ENCODE data around the gene MLPH. TPM values are rescaled to one million over a fixed set of nuclear protein-coding genes. Genes with fewer than 3 reads are reported as not detected.

The MLPH gene
- total and polyA plus RNA-seq, 2 donors (not counting 1 experiment from before 2014, with no cell fraction given), result not detected

DNA sequence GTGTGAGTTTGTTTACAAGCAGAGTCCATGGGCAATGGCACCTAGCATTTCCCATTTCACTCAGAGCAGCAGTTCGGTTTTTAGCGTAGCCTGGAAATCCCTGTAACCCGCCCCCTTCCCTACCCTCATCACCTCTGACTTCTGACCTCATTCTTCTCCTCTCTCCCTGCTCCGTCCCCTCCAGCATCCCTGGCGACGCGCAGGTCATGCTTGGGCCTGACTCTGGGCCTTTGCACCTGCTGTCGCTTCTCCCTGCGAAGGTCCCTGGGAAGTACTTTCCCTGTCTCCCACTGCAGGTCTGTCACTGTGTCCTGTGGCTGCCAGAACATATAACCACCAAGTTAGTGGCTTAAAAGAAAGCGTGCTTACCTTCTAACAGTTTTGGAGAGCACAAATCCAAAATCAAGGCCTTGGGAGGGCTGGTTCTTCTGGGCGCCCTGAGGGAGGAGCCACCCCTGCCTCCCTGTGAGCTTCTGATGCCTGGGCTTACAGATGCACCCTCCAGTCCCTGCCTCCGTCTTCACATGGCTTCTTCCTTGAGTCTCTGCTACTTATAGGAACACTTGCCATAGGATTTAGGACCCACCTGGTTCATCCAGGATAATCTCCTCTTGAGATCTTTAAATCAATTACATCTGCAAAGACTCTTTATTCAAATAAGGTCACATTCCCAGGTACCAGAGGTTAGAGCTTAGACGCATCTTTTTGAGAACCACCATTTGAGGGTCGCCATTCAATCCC, 111.6 kb downstream of the MLPH start:
- ATAC-seq (ENCODE audit: low read depth) (no peak), DNase-seq (no peak)
- no peaks in the 10 kb centered on the region for H4K20me1 ChIP-seq (ENCODE audit: control insufficient read depth, insufficient read depth, low read length, poor library complexity, severe bottlenecking)
- H3K79me2 ChIP-seq (ENCODE audit: control insufficient read depth, insufficient read depth, low read length), result no peaks in the 10 kb centered on the region
- no peak for TF ChIP-seq EZH2 (IDR thresholded peaks at IDR 0.05; ENCODE audit: borderline replicate concordance, insufficient read depth, low read depth, low read length, poor library complexity, severe bottlenecking)
- TF ChIP-seq, protein P1, sequence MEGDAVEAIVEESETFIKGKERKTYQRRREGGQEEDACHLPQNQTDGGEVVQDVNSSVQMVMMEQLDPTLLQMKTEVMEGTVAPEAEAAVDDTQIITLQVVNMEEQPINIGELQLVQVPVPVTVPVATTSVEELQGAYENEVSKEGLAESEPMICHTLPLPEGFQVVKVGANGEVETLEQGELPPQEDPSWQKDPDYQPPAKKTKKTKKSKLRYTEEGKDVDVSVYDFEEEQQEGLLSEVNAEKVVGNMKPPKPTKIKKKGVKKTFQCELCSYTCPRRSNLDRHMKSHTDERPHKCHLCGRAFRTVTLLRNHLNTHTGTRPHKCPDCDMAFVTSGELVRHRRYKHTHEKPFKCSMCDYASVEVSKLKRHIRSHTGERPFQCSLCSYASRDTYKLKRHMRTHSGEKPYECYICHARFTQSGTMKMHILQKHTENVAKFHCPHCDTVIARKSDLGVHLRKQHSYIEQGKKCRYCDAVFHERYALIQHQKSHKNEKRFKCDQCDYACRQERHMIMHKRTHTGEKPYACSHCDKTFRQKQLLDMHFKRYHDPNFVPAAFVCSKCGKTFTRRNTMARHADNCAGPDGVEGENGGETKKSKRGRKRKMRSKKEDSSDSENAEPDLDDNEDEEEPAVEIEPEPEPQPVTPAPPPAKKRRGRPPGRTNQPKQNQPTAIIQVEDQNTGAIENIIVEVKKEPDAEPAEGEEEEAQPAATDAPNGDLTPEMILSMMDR (IDR thresholded peaks at IDR 0.05), result no peak
- intact Hi-C loops (cut with micrococcal nuclease), result no loop called here
- ChIA-PET POLR2A (no interaction called here), CTCF (no interaction called here)
- Mint-ChIP-seq H3K4me1 (peaks cover 18% of the 10 kb centered on the region), H3K27ac (no peak overlapping the region), H3K4me3 (no peak overlapping the region), H3K9me3 (ENCODE audit: insufficient read depth) (no peaks in the 10 kb centered on the region), H3K27me3 (no peaks in the 10 kb centered on the region)
- H3K4me1 ChIP-seq (ENCODE audit: control insufficient read depth in 2 of 2, insufficient read depth in 2 of 2, low read length in 2 of 2), result peaks cover 11 to 12% of the 10 kb centered on the region in 2 donors
- no peak overlapping the region for H3K9ac ChIP-seq (ENCODE audit: low read length)
- H3K36me3 ChIP-seq (replicated peaks in 1 of 2; ENCODE audit: control extremely low read depth in 1 of 2, control insufficient read depth in 1 of 2, extremely low read depth in 1 of 2, insufficient read depth in 2 of 2, low read length in 1 of 2), result no peaks in the 10 kb centered on the region
- H3K4me2 ChIP-seq (replicated peaks; ENCODE audit: low read depth, low read length, poor library complexity, severe bottlenecking), result no peak overlapping the region
- H3K4me3 ChIP-seq (ENCODE audit: control extremely low read depth in 1 of 5, extremely low read depth in 1 of 5, insufficient read depth in 1 of 5, low read depth in 2 of 5, low read length in 4 of 5), result no peak overlapping the region
- no peaks in the 10 kb centered on the region for H3K27me3 ChIP-seq (replicated peaks in 1 of 4; ENCODE audit: control extremely low read depth in 1 of 4, control insufficient read depth in 3 of 4, insufficient read depth in 4 of 4, low read length in 3 of 4)
- 93% methylated on average over 13 of the region's 14 CpGs for WGBS (ENCODE audit: insufficient coverage)
- no peak overlapping the region for H2AFZ ChIP-seq (ENCODE audit: insufficient read depth, low read depth, low read length, poor library complexity, severe bottlenecking)
- H3K27ac ChIP-seq (ENCODE audit: low read length in 2 of 2), result no peak overlapping the region
- H3K9me3 ChIP-seq (ENCODE audit: control extremely low read depth in 1 of 3, control insufficient read depth in 2 of 3, insufficient read depth in 1 of 3, low read length in 2 of 3), result no peaks in the 10 kb centered on the region

DNA sequence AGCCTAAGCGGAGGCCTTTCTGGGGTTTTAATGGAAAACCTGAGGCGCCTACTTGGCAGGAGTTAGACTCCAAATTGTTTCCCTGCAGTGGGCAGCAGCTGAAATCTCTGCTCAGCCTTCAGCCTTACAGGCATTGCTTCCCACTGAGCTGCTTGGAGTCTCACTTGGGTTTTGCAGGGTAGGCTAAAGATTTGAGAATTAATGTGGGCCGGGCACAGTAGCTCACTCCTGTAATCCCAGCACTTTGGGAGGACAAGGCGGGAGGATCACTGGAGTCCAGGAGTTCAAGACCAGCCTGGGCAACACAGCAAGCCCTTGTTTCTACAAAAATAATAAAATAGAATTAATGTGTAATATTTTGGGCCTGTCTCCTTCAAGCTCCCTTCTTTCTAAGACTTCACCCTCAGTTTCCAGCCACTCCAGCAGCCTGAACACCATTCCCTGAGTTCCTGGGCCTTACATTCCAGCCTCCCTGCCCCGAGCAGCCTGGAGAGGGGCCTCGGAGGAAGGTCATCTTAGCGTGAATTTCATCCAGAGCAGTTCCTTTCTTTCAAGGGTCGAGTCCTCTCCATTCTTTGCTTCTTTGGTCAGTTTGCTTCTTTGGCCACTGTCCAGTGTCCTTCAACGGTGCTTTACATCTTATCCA, 112.5 kb downstream of the MLPH start:
- Histone ChIP-seq H3K4me2 (replicated peaks; ENCODE audit: low read depth, low read length, poor library complexity, severe bottlenecking) (no peak overlapping the region), H4K20me1 (ENCODE audit: control insufficient read depth, insufficient read depth, low read length, poor library complexity, severe bottlenecking) (no peaks in the 10 kb centered on the region), H2AFZ (ENCODE audit: insufficient read depth, low read depth, low read length, poor library complexity, severe bottlenecking) (no peak overlapping the region), H3K27ac (ENCODE audit: low read length in 2 of 2) (no peak overlapping the region), H3K4me3 (ENCODE audit: control extremely low read depth in 1 of 5, extremely low read depth in 1 of 5, insufficient read depth in 1 of 5, low read depth in 2 of 5, low read length in 4 of 5) (no peak overlapping the region), H3K9me3 (ENCODE audit: control extremely low read depth in 1 of 3, control insufficient read depth in 2 of 3, insufficient read depth in 1 of 3, low read length in 2 of 3) (no peaks in the 10 kb centered on the region), H3K79me2 (ENCODE audit: control insufficient read depth, insufficient read depth, low read length) (no peaks in the 10 kb centered on the region), H3K36me3 (replicated peaks in 1 of 2; ENCODE audit: control extremely low read depth in 1 of 2, control insufficient read depth in 1 of 2, extremely low read depth in 1 of 2, insufficient read depth in 2 of 2, low read length in 1 of 2) (no peaks in the 10 kb centered on the region), H3K9ac (ENCODE audit: low read length) (no peak overlapping the region), H3K4me1 (ENCODE audit: control insufficient read depth in 2 of 2, insufficient read depth in 2 of 2, low read length in 2 of 2) (peaks cover 19 to 20% of the 10 kb centered on the region in 2 donors), H3K27me3 (replicated peaks in 1 of 4; ENCODE audit: control extremely low read depth in 1 of 4, control insufficient read depth in 3 of 4, insufficient read depth in 4 of 4, low read length in 3 of 4) (no peaks in the 10 kb centered on the region)
- ChIA-PET POLR2A (no interaction called here), CTCF (interaction anchor here (1.2 to 3.7 kb wide), 2 partner anchors 28 to 146 kb away, joined by 4 to 14 read pairs; no protein-coding TSS in a partner anchor)
- Mint-ChIP-seq H3K9me3 (ENCODE audit: insufficient read depth) (no peaks in the 10 kb centered on the region), H3K4me1 (peaks cover 21% of the 10 kb centered on the region), H3K4me3 (no peak overlapping the region), H3K27ac (no peak overlapping the region), H3K27me3 (no peaks in the 10 kb centered on the region)
- TF ChIP-seq EZH2 (IDR thresholded peaks at IDR 0.05; ENCODE audit: borderline replicate concordance, insufficient read depth, low read depth, low read length, poor library complexity, severe bottlenecking), result no peak
- TF ChIP-seq, protein P1 (IDR thresholded peaks at IDR 0.05), result no peak
- WGBS (ENCODE audit: insufficient coverage), result 93% methylated on average over 7 of the region's 9 CpGs
- ATAC-seq (ENCODE audit: low read depth) (no peak), DNase-seq (no peak)
- intact Hi-C loops (cut with micrococcal nuclease), result loop anchor here (5.0 kb wide), 1 partner anchor 98 kb away; no protein-coding TSS in a partner anchor

All from B cell (primary cell).